Measurements from ENCODE around the gene WNT5A.
A peak's percentile ranks its signal among the peaks of the same experiment; 100 is the strongest.
"Not testable (repeated sequence)": the region's sequence is repeated elsewhere in the genome, so short reads cannot be mapped to it uniquely, and the experiment has no call there.

GRCh38 chr3:55505102-55505501, 18.0 kb upstream of the WNT5A start:
- TF ChIP-seq EZH2 (IDR thresholded peaks at IDR 0.05; ENCODE audit: insufficient read depth, low read length): not testable (repeated sequence)
- TF ChIP-seq CTCF (IDR thresholded peaks at IDR 0.05; ENCODE audit: insufficient read depth, low read depth, low read length): peak; percentile 13

All from astrocyte (in vitro differentiated cells and primary cell).